ENCODE results near the gene FITM1. TPM values are rescaled to one million over a fixed set of nuclear protein-coding genes. Genes with fewer than 3 reads are reported as not detected.

FITM1 gene, protein sequence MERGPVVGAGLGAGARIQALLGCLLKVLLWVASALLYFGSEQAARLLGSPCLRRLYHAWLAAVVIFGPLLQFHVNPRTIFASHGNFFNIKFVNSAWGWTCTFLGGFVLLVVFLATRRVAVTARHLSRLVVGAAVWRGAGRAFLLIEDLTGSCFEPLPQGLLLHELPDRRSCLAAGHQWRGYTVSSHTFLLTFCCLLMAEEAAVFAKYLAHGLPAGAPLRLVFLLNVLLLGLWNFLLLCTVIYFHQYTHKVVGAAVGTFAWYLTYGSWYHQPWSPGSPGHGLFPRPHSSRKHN
- total RNA-seq (2014; rRNA removed; shearing (Covaris generic)) = 137 and 161 TPM in 2 replicates

DNA sequence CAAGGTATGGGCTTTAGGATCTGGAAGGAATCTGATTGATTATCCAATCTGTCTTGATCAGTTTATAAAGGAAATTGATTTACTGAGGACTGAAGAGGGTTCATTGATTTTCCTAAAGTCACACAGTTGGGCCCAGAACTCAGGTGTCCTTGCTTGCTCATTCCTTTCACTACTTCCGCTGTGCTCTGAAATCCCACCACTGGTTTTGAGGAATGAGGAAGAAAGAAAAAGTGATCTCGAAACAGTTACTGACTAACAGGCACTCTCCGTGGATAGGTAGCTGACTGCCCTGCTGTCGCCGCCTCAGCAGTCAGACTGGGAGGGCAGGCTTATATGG lies at the start of gene FITM1:
Gene FITM1 (plus strand): TSS at position 280 of the 337 bp plus-strand sequence. CDS start 905 bp downstream, outside the sequence.
- Histone ChIP-seq H3K4me1 (peaks cover 22% of the 10 kb centered on the region), H3K36me3 (peaks cover 12% of the 10 kb centered on the region), H3K27ac (peak within 1 kb of the TSS; percentile 98), H3K27me3 (no peaks in the 10 kb centered on the region), H3K4me3 (peak within 1 kb of the TSS; percentile 94), H3K9me3 (replicated peaks) (no peaks in the 10 kb centered on the region)
- peak in 1 of 2 experiments; percentile 52 for DNase-seq

DNA sequence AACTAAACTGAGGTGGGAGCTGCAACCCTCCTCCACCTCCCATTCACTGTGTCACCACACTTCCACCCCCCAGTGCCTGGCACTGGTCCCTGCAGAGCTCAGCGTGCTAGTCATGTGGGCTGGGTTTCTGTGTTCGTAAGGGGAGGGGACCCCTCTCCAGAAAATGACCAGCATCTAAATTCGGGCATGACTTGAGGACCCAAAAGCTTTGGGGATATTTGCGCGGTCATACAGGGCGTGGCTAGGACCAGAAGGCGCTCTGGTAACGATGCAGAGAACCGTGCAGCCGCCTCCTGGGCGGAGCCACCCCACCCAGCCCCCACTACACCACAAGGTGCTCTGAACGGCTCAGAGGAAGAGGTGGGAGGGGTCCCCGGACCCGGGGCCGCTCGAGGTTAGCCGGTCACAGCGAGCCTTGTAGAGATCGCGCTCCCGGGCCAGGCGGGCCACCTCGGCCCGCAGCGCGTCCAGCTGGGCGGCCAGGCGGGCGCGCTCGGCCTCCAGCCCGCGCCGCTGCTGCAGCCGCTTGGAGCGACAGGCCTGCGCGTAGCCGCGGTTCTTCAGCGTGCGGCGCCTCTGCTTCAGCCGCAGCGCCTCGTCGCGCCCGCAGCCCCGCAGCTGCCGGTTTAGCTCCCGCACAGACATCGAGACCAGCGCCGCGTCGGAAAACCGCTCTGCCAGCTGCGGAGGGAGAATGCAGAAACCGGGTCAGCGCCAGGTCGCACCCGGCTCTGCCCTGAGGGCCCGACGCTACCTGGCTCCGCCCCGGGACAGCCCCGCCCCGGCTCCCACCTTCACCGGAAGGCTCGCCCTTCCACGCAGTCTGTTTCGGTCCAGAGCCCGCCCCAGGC lies 49.3 kb upstream of the FITM1 start:
- 0 out of 2 replicates have a peak, but pooled peaks cover 2% of the 10 kb centered on the region for H3K27me3 ChIP-seq
- no peaks in the 10 kb centered on the region for H3K9me3 ChIP-seq (replicated peaks)
- H3K27ac ChIP-seq = no peak overlapping the region
- no peak for DNase-seq
- no peaks in the 10 kb centered on the region; the same call in 1 of the 2 replicates for H3K4me1 ChIP-seq
- H3K36me3 ChIP-seq = no peaks in the 10 kb centered on the region
- peak overlapping the region; percentile 50 for H3K4me3 ChIP-seq

DNA sequence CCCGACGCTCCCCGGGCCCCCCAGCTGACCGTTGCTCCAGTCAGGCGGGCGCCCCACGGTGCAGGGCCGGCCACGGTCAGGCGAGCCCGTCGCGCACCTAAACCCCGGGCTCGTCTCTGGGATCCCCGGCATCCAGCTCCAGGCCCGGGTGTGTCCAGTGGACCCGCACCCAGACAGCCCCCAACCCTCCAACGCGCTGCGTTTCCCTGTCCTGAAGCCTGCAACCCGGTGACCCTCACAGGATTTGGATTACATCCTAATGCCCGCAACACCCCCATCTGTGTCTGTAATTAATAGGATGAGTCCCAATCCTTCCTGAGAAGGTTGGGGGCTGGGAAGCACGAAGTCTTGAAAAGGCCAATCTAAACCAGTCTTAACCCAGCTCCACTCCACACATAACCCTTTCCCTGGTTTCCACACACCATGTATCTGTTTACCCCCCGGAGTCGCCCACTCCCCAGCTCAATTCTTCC lies 48.7 kb upstream of the FITM1 start:
- H3K36me3 ChIP-seq = no peaks in the 10 kb centered on the region
- H3K27me3 ChIP-seq = 0 out of 2 replicates have a peak, but pooled peaks cover 2% of the 10 kb centered on the region
- H3K4me1 ChIP-seq = peaks cover 2% of the 10 kb centered on the region; the same call in 1 of the 2 replicates
- H3K4me3 ChIP-seq = no peak overlapping the region
- DNase-seq = no peak
- no peaks in the 10 kb centered on the region for H3K9me3 ChIP-seq (replicated peaks)
- H3K27ac ChIP-seq = no peak overlapping the region

DNA sequence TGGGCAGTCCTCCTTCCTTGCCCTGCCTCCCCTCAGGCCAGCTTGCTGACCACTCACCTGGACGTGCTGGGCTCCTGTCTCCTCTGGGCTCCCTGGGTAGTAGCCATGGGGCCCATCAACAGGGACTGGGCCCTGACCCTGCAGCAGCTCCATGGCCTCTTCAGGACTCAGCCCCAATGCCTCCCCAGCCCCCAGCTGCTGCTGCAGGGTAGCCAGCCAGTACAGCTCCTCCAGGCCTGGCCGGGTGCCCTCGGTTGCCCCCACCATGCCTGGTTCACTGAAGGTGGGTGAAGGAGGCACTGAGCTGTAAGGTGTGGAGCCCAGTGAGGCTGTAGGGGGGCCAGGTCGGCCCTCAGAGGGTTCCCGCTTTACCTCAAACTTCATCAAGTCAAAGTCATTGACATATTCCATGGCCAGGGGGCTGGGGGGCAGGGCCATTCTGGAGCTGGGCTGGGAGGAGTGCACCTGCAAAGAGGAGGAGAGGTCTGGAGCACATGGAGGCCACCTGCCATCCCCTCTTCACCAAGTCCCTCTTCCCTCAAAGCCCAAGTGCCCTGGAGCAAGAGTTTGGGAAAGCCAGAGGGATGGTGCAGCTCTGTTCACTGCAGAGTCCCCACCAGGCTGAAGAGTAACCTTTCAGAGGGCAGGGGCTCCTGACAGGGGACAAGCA lies 47.9 kb upstream of the FITM1 start:
- DNase-seq = no peak
- H3K4me3 ChIP-seq = no peak overlapping the region
- no peaks in the 10 kb centered on the region for H3K36me3 ChIP-seq
- H3K9me3 ChIP-seq (replicated peaks) = no peaks in the 10 kb centered on the region
- no peak overlapping the region for H3K27ac ChIP-seq
- H3K27me3 ChIP-seq = 0 out of 2 replicates have a peak, but pooled peaks cover 2% of the 10 kb centered on the region
- H3K4me1 ChIP-seq = peaks cover 8% of the 10 kb centered on the region; the same call in 1 of the 2 replicates

DNA sequence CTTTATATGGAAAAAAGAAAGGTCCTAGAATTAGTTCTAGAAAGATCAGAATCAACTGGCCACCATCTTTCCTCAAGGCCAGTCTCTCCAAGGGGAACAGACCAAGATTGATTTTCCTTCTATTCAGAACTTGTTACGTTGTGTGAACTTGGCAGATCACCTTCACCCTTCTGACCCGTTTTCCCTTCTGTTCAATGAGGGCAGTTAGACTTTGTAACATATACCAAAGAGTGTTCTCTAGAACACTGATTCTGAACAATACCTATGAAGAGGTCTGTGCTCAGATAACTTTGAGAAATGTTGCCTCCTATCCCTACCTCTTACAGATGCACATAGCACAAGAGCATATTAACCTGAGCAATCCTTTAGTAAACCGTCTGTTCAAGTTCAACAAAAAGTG lies 47.0 kb upstream of the FITM1 start:
- no peaks in the 10 kb centered on the region for H3K36me3 ChIP-seq
- H3K27me3 ChIP-seq = 0 out of 2 replicates have a peak, but pooled peaks cover 2% of the 10 kb centered on the region
- peaks cover 8% of the 10 kb centered on the region; the same call in 1 of the 2 replicates for H3K4me1 ChIP-seq
- H3K4me3 ChIP-seq = no peak overlapping the region
- H3K9me3 ChIP-seq (replicated peaks) = no peaks in the 10 kb centered on the region
- DNase-seq = no peak
- H3K27ac ChIP-seq = no peak overlapping the region

DNA sequence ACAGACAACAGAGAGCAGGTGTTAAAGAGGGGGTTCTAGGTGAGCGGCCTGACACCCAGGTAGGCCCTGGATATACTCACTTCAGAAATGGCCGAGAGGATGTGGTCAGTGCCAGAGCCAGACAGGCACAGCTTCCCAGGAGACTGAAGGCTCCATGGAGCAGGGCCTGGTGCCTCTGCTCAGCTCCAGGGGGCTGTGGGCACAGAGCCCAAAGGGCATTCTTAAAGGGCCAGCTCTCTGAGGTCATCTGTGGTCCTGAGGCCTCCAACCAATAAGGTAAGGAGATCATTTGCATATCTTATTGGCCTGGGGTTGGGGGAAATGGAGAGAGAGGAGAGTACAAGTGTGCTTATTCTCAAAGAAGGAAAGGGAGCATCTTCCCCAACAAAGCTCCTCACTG lies 46.0 kb upstream of the FITM1 start:
- Histone ChIP-seq H3K27ac (no peak overlapping the region), H3K4me3 (no peak overlapping the region), H3K4me1 (peaks cover 8% of the 10 kb centered on the region; the same call in 1 of the 2 replicates), H3K9me3 (replicated peaks) (no peaks in the 10 kb centered on the region), H3K36me3 (no peaks in the 10 kb centered on the region), H3K27me3 (0 out of 2 replicates have a peak, but pooled peaks cover 2% of the 10 kb centered on the region)
- no peak for DNase-seq

DNA sequence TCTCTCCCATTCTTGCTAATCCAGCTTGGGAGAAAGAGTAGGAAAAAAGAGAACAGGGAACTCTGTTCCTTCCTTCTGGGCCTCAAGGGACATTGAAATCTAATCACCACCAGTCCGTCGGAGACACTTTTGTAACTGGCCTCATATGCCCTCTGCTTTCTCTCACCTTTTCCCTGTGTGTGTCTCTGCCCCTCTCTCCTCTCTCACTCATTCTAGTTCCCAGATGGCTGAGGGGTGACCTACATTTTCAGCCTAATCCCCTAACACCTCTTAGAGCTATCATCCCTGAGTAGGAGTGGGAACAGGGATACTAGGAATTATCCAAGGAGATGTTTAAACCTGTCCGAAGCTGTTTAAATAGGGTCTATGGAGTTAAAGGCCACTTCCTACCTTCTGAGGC lies 45.2 kb upstream of the FITM1 start:
- no peak for DNase-seq
- no peaks in the 10 kb centered on the region for H3K36me3 ChIP-seq
- peaks cover 8% of the 10 kb centered on the region; the same call in 1 of the 2 replicates for H3K4me1 ChIP-seq
- H3K27me3 ChIP-seq = 0 out of 2 replicates have a peak, but pooled peaks cover 2% of the 10 kb centered on the region
- H3K9me3 ChIP-seq (replicated peaks) = no peaks in the 10 kb centered on the region
- no peak overlapping the region for H3K27ac ChIP-seq
- H3K4me3 ChIP-seq = no peak overlapping the region

DNA sequence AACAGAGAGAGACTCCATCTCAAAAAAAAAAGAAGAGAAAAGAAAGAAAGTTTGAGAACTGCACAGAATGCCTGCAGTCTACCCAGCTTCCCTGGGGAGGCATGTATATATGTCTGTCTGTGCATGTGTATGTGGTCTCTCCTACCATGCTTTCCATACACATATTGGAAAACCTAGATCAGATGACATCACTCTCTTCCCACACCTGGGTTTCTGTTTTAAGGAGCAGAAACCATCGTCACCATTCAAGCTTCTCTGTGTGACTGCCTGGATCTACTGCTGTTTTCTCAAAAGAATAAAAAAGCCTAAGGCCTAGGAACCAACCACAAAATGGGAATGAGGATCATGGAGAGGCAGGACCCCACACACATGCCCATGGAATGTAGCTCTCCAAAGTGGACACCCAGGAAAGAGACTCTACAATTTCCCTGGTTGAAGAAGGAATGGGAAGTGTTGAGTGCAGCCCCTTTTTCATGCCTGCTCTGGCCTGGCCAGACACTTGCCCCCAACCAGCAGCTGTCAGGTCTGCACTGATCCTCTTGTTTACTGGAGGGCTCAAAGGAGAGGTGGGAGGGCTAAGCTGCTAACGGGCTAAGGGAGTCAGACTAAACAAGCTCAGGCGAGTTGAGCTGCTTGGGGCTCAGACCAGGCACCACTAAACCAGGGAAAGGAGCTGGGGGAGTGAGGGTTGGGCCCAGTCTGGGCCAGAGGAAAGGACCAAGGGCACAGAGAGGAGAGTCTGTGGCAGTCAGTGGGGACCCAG lies 44.1 kb upstream of the FITM1 start:
- no peaks in the 10 kb centered on the region for H3K36me3 ChIP-seq
- no peaks in the 10 kb centered on the region for H3K9me3 ChIP-seq (replicated peaks)
- H3K27me3 ChIP-seq = no peaks in the 10 kb centered on the region
- no peak overlapping the region; the same call in 1 of the 2 replicates for H3K27ac ChIP-seq
- H3K4me3 ChIP-seq = no peak overlapping the region
- H3K4me1 ChIP-seq = peaks cover 8% of the 10 kb centered on the region; the same call in 1 of the 2 replicates
- DNase-seq = peak; percentile 71 to 75

DNA sequence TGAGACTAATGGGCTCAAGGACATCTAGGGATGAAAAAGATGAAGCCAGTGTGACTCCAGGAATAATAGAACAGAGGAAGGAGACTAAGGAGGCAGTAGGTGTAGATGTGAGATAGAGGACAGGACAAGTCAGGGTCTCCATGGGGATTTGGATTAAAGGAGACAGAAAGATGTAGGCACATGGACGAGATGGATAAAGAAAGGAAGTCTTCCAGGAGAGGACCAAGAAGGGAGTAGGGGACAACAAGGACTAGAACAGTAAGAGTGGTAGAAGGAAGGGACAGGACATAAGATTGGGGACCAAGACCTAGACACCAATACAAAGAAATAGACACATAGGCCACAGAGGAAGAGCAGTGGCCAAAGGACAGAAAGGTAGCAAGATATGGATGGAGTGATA lies 43.5 kb upstream of the FITM1 start:
- no peak overlapping the region for H3K4me3 ChIP-seq
- H3K27ac ChIP-seq = no peak overlapping the region; the same call in 1 of the 2 replicates
- H3K36me3 ChIP-seq = no peaks in the 10 kb centered on the region
- H3K9me3 ChIP-seq (replicated peaks) = no peaks in the 10 kb centered on the region
- no peak for DNase-seq
- H3K27me3 ChIP-seq = no peaks in the 10 kb centered on the region
- peaks cover 8% of the 10 kb centered on the region; the same call in 1 of the 2 replicates for H3K4me1 ChIP-seq

DNA sequence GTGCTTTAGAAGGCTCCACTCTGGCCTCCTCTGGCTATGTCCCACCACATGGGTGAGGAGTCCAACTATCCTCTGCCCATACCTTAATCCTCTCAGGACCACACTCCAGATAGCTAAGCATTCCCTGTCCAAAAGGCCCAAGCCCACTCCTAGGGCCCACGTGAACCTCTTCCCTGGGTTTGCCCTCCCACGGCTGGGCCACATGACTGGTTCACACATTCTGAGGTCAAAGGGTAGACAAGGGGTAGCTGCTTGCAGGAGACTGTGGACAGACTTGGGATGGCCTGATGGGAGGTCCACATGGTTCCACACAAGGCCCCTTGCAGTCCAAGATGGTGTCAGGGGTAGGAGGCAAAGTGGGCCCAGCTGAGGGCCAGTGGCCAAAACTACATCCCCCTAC lies 42.4 kb upstream of the FITM1 start:
- no peak overlapping the region for H3K4me3 ChIP-seq
- DNase-seq = no peak
- H3K4me1 ChIP-seq = peaks cover 8% of the 10 kb centered on the region; the same call in 1 of the 2 replicates
- H3K36me3 ChIP-seq = no peaks in the 10 kb centered on the region
- no peak overlapping the region for H3K27ac ChIP-seq
- no peaks in the 10 kb centered on the region for H3K27me3 ChIP-seq
- no peaks in the 10 kb centered on the region for H3K9me3 ChIP-seq (replicated peaks)

DNA sequence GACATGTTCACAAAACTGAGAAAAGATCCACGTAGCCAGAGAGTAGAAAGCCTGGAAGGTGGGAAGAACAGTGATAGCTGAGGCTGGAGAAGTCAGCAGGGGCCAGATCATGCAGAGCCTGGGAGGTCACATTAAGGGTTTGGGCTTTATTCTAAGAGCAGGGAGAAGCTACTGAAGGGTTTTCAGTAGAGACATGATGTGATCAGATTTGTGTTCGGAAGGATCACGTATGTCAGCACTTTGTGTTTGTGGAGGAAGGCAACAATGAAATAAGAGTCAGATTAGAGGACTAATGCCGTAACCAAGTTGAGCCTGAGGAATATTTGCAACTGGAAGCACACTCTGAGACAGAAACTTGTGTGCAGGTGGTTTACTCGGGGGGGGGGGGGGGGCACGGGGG lies 40.6 kb upstream of the FITM1 start:
- Histone ChIP-seq H3K27me3 (no peaks in the 10 kb centered on the region), H3K9me3 (replicated peaks) (no peaks in the 10 kb centered on the region), H3K4me1 (peaks cover 11% of the 10 kb centered on the region; the same call in 1 of the 2 replicates), H3K27ac (no peak overlapping the region), H3K4me3 (no peak overlapping the region), H3K36me3 (no peaks in the 10 kb centered on the region)
- no peak for DNase-seq

DNA sequence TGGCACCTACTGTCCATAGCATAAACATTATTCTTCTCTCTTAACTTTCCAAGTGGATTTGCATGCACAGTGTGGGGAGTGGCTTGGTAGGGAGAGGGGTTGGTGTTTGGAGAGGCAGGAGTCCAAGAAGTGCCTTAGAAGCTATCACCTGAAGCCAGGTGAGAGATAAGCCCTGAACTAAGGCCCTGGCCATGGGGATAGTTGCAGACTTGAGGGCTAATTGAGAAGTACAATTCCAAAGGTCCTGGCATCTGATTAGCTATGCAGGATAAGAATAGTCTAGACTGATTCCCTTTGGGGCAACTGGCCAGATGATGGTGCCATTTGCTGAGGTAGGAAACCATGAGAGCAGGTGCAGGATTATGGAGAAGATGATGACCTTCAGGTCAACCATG lies 38.4 kb upstream of the FITM1 start:
- no peak for DNase-seq
- H3K27ac ChIP-seq = no peak overlapping the region
- H3K4me1 ChIP-seq = peaks cover 13% of the 10 kb centered on the region
- H3K9me3 ChIP-seq (replicated peaks) = no peaks in the 10 kb centered on the region
- H3K27me3 ChIP-seq = no peaks in the 10 kb centered on the region
- no peaks in the 10 kb centered on the region; the same call in 1 of the 2 replicates for H3K36me3 ChIP-seq
- no peak overlapping the region for H3K4me3 ChIP-seq

DNA sequence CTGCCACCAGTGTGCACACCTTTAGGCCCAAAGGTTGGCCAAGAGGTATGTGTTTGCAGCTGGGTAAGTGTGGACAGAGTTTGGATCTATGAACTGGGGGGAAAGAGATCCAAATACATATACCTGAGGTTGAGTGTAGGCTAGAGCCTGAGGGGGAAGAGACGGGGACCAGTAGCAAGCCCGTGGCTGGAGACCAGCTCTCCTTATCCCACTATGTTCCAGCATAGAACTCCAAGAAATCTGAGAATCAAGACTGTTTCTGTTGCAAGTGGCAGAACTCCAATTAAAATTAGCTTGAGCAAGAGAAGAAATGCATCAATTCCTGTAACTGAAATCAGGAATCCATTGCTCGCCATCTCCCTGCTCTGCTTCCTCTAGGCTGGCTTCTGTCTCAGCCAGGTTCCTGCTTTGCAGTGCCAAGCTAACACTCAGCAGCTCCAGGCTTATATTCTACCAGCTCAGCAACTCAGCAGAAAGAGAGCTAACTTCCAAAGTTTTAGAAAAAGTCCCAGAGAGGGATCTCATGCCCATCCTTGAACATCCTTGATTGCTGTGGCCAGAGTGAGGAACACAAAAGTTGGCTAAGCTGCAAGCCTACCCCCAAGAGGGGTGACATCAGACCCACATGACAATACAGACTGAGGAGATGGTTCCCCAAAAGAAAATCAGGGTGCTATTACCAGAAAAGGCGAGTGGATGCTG lies 37.8 kb upstream of the FITM1 start:
- Histone ChIP-seq H3K4me3 (no peak overlapping the region), H3K27me3 (no peaks in the 10 kb centered on the region), H3K36me3 (no peaks in the 10 kb centered on the region; the same call in 1 of the 2 replicates), H3K9me3 (replicated peaks) (no peaks in the 10 kb centered on the region), H3K27ac (no peak overlapping the region), H3K4me1 (peaks cover 10% of the 10 kb centered on the region)
- no peak for DNase-seq
